Liver (tissue), 9 donors: ENCODE measurements around the gene RAB3C. TPM values are rescaled to one million over a fixed set of nuclear protein-coding genes. Genes with fewer than 3 reads are reported as not detected.

Source experiments
- DNase-seq: peaks from one replicate; pipeline ENCODE4 v3.0.0-alpha.2; 2017; ENCODE audit warnings: low spot score
- H3K27ac ChIP-seq, 2 donors: one replicate each; pipeline ENCODE4 v1.7.0; 2013; ENCODE audit warnings: inconsistent platforms in 2 of 2, low read length in 2 of 2, control low read depth in 1 of 2, low read depth in 1 of 2, mild to moderate bottlenecking in 1 of 2
- H3K27me3 ChIP-seq, 4 donors: one replicate each; pipeline versions ENCODE4 v1.6.1 to v1.7.0; 2013; ENCODE audit warnings: low read length in 3 of 4, inconsistent platforms in 1 of 4, mild to moderate bottlenecking in 1 of 4, moderate library complexity in 1 of 4; ENCODE audit not compliant: control insufficient read depth in 4 of 4, insufficient read depth in 4 of 4
- H3K36me3 ChIP-seq, 4 donors: one replicate each; pipeline versions ENCODE4 v1.6.1 to v1.7.0; 2013; ENCODE audit warnings: low read length in 3 of 4, mild to moderate bottlenecking in 3 of 4, low read depth in 1 of 4, moderate library complexity in 1 of 4; ENCODE audit not compliant: control insufficient read depth in 4 of 4, insufficient read depth in 3 of 4
- H3K4me1 ChIP-seq, 4 donors: one replicate each; pipeline versions ENCODE4 v1.6.1 to v1.7.0; 2013; ENCODE audit warnings: low read length in 3 of 4, mild to moderate bottlenecking in 3 of 4, moderate library complexity in 1 of 4; ENCODE audit not compliant: control insufficient read depth in 4 of 4, insufficient read depth in 4 of 4
- H3K4me3 ChIP-seq, 3 donors: one replicate each; pipeline versions ENCODE4 v1.6.1 to v1.7.0; 2013; ENCODE audit warnings: low read length in 3 of 3, control low read depth in 1 of 3, low read depth in 1 of 3, mild to moderate bottlenecking in 1 of 3
- H3K9ac ChIP-seq, 2 donors: one replicate each; pipeline ENCODE4 v1.7.0; 2013; ENCODE audit warnings: low read length in 2 of 2, mild to moderate bottlenecking in 2 of 2, moderate library complexity in 2 of 2, control low read depth in 1 of 2, low read depth in 1 of 2
- H3K9me3 ChIP-seq, 4 donors: one replicate each; pipeline versions ENCODE4 v1.6.1 to v1.7.0; 2013; ENCODE audit warnings: low read length in 3 of 4; ENCODE audit not compliant: control insufficient read depth in 4 of 4
- EGR1 ChIP-seq, 2 donors: IDR thresholded peaks; 2 replicates each; pipeline ENCODE4 v1.6.1; 2016 to 2018; ENCODE audit warnings: antibody characterized with exemption in 2 of 2, low read depth in 2 of 2
- FOXA1 ChIP-seq: IDR thresholded peaks from 2 replicates; pipeline ENCODE4 v1.6.1; 2016; ENCODE audit warnings: antibody characterized with exemption
- FOXA2 ChIP-seq: IDR thresholded peaks from 2 replicates; pipeline ENCODE4 v1.6.1; 2016; ENCODE audit warnings: antibody characterized with exemption
- GABPA ChIP-seq, 2 donors: IDR thresholded peaks in 1 of 2; conservative IDR thresholded peaks in 1 of 2; 2 replicates each; pipeline ENCODE4 v1.6.1; 2016; ENCODE audit warnings: antibody characterized with exemption in 2 of 2, mild to moderate bottlenecking in 1 of 2, moderate library complexity in 1 of 2
- HNF4A ChIP-seq, 2 donors: conservative IDR thresholded peaks; 2 replicates each; pipeline ENCODE4 v1.6.1; 2016; ENCODE audit warnings: antibody characterized with exemption in 2 of 2, mild to moderate bottlenecking in 2 of 2
- HNF4G ChIP-seq: IDR thresholded peaks from 2 replicates; pipeline ENCODE4 v1.6.1; 2016; ENCODE audit warnings: antibody characterized with exemption
- JUND ChIP-seq, 2 donors: IDR thresholded peaks; 2 replicates each; pipeline ENCODE4 v1.6.1; 2016; ENCODE audit warnings: antibody characterized with exemption in 2 of 2
- NR2F2 ChIP-seq: IDR thresholded peaks from 2 replicates; pipeline ENCODE4 v1.6.1; 2016; ENCODE audit warnings: antibody characterized with exemption
- RAD21 ChIP-seq, 2 donors: IDR thresholded peaks; 2 replicates each; pipeline ENCODE4 v1.6.1; 2016; ENCODE audit warnings: antibody characterized with exemption in 2 of 2, mild to moderate bottlenecking in 2 of 2
- RXRA ChIP-seq, 2 donors: IDR thresholded peaks; 2 replicates each; pipeline ENCODE4 v1.6.1; 2017 to 2018; ENCODE audit warnings: antibody characterized with exemption in 2 of 2, mild to moderate bottlenecking in 1 of 2
- SP1 ChIP-seq: IDR thresholded peaks from 2 replicates; pipeline ENCODE4 v1.6.1; 2018; ENCODE audit warnings: antibody characterized with exemption, mild to moderate bottlenecking
- TAF1 ChIP-seq: conservative IDR thresholded peaks from 2 replicates; pipeline ENCODE4 v1.6.1; 2016; ENCODE audit warnings: antibody characterized with exemption, mild to moderate bottlenecking
- YY1 ChIP-seq: IDR thresholded peaks from 2 replicates; pipeline ENCODE4 v1.6.1; 2016; ENCODE audit warnings: antibody characterized with exemption, mild to moderate bottlenecking
- WGBS: extraction: QIAGEN DNeasy Blood & Tissue Kit; methylation state at CpG from one replicate; pipeline ENCODE4 v1.1.7; 2013; 5-methylcytosine and 5-hydroxymethylcytosine counted together
- polyA plus RNA-seq, 2 donors: library from polyadenylated mRNA; stranded (reverse) in 1 of 2; unstranded in 1 of 2; fragments of 200-250 nt in 1 of 2; fragments of >200 nt in 1 of 2; fragmentation: Nextera tagmentation in 1 of 2; extraction: Ambion mirVana in 1 of 2; gene quantifications; one replicate each; pipeline versions ENCODE4 v1.2.1 to v1.2.3, GENCODE V29; 2013 to 2015
- total RNA-seq, 2 donors: library from RNA; depleted of rRNA; stranded (reverse); fragments of >200 nt; gene quantifications; one replicate each; pipeline ENCODE4 v1.2.3, GENCODE V29; 2014
- TF ChIP-seq, protein P1 (sequence below): IDR thresholded peaks from 2 replicates; pipeline ENCODE4 v1.6.1; 2016; ENCODE audit warnings: antibody characterized with exemption
- TF ChIP-seq, protein P2 (sequence below): fragments of 150-350 bp; IDR thresholded peaks from 2 replicates; pipeline ENCODE4 v1.5.1; 2017; ENCODE audit warnings: improper control_type of control experiment, low read depth, low read length; ENCODE audit not compliant: missing input control
- TF ChIP-seq, protein P3 (sequence below): IDR thresholded peaks from 2 replicates; pipeline ENCODE4 v1.6.1; 2016; ENCODE audit warnings: antibody characterized with exemption
- TF ChIP-seq, protein P4 (sequence below): IDR thresholded peaks from 2 replicates; pipeline ENCODE4 v1.6.1; 2016; ENCODE audit warnings: antibody characterized with exemption
- TF ChIP-seq, protein P5 (sequence below): IDR thresholded peaks from 2 replicates; pipeline ENCODE4 v1.6.1; 2016; ENCODE audit warnings: antibody characterized with exemption, mild to moderate bottlenecking
- donor health status: healthy.
- donor health status: healthy.
- donor health status: healthy.
- donor health status: healthy.
- donor health status: healthy.

The RAB3C gene
- total and polyA plus RNA-seq, 4 donors, result 0.72 to 4.6 (median 1.3) TPM

DNA sequence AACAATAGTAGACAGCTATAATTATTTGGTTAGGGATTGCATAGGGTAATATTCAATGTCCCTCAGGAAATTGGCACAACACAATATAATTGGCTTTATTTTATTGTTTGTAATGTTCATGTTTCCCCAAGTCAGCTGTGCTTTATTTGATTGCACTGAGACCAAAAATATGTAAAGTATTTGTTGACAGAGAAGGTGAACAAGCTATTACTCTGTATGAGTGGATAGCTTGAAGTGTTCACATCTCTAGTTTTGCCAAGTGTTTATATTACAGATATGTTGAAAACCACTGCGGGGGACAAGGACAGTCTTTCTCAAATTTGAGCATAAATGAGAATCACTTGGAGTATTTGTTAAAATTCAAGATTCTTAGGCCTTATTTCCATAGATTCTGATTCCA lies 83.3 kb downstream of the RAB3C start:
- no peaks in the 10 kb centered on the region for H3K36me3 ChIP-seq
- H3K27ac ChIP-seq, result no peak overlapping the region

DNA sequence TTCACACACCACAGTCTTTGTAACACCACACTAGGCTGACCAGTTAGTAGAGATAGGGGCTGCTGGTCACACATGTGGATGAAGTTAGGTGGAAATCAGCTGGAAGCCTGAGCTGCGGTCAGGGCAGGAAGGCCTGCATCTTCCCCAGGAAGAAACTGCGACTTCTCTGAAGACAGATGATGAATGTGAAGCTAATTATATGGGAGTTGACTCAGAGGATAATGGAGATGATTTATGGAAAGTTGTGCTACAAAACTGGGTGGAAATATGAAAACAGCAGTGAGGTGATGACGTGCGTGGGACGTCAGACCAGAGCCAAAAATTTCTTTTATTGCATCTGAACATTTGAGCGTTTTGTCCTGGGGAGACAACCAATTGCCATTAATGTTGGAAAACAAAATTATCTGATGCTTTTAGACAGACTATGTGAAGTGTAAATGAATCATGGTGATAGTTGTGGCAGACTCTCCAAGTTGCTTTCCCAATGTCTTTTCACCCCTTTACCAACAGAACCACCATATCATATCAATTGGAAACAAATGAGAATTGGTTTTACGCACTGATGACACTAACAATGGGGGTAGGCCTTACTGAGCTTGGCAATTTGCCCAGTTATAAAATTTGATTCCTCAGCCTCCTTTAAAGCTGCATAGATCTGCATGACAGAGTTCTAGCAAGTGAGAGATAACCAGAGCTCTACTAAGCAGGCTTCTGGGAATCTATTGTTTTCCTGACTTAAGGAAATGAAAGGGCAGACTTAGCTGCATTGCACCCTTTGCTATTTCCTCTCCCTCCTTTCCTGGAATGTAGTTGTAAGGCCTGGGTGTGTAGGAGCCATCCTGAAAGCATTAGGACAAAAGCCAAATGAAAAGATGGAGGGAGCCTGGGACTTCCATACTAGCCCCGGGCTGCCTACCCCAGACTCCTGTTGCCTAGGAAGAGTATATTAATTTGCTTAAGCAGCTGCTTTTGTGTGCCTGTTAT lies 84.0 kb downstream of the RAB3C start:
- H3K4me1 ChIP-seq, result no peaks in the 10 kb centered on the region
- H3K9me3 ChIP-seq, result no peaks in the 10 kb centered on the region
- TF ChIP-seq FOXA1 (no peak), FOXA2 (no peak), HNF4G (no peak), EGR1 (IDR thresholded peaks at IDR 0.05; ENCODE audit: low read depth in 2 of 2) (no peak), HNF4A (conservative IDR thresholded peaks at IDR 0.05) (no peak), GABPA (IDR thresholded peaks at IDR 0.05 in 1 of 2, conservative IDR thresholded peaks at IDR 0.05 in 1 of 2) (no peak), YY1 (peak; percentile 33), RAD21 (IDR thresholded peaks at IDR 0.05) (peak in 1 of 2 donors; percentile 14), RXRA (IDR thresholded peaks at IDR 0.05) (no peak), TAF1 (no peak), JUND (IDR thresholded peaks at IDR 0.05) (no peak), NR2F2 (peak; percentile 88), SP1 (no peak)
- TF ChIP-seq, protein P1, sequence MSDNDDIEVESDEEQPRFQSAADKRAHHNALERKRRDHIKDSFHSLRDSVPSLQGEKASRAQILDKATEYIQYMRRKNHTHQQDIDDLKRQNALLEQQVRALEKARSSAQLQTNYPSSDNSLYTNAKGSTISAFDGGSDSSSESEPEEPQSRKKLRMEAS, result no peak
- TF ChIP-seq, protein P2, sequence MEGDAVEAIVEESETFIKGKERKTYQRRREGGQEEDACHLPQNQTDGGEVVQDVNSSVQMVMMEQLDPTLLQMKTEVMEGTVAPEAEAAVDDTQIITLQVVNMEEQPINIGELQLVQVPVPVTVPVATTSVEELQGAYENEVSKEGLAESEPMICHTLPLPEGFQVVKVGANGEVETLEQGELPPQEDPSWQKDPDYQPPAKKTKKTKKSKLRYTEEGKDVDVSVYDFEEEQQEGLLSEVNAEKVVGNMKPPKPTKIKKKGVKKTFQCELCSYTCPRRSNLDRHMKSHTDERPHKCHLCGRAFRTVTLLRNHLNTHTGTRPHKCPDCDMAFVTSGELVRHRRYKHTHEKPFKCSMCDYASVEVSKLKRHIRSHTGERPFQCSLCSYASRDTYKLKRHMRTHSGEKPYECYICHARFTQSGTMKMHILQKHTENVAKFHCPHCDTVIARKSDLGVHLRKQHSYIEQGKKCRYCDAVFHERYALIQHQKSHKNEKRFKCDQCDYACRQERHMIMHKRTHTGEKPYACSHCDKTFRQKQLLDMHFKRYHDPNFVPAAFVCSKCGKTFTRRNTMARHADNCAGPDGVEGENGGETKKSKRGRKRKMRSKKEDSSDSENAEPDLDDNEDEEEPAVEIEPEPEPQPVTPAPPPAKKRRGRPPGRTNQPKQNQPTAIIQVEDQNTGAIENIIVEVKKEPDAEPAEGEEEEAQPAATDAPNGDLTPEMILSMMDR, result no peak
- TF ChIP-seq, protein P3, sequence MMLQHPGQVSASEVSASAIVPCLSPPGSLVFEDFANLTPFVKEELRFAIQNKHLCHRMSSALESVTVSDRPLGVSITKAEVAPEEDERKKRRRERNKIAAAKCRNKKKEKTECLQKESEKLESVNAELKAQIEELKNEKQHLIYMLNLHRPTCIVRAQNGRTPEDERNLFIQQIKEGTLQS, result no peak
- TF ChIP-seq, protein P4, sequence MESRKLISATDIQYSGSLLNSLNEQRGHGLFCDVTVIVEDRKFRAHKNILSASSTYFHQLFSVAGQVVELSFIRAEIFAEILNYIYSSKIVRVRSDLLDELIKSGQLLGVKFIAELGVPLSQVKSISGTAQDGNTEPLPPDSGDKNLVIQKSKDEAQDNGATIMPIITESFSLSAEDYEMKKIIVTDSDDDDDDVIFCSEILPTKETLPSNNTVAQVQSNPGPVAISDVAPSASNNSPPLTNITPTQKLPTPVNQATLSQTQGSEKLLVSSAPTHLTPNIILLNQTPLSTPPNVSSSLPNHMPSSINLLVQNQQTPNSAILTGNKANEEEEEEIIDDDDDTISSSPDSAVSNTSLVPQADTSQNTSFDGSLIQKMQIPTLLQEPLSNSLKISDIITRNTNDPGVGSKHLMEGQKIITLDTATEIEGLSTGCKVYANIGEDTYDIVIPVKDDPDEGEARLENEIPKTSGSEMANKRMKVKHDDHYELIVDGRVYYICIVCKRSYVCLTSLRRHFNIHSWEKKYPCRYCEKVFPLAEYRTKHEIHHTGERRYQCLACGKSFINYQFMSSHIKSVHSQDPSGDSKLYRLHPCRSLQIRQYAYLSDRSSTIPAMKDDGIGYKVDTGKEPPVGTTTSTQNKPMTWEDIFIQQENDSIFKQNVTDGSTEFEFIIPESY, result no peak
- TF ChIP-seq, protein P5, sequence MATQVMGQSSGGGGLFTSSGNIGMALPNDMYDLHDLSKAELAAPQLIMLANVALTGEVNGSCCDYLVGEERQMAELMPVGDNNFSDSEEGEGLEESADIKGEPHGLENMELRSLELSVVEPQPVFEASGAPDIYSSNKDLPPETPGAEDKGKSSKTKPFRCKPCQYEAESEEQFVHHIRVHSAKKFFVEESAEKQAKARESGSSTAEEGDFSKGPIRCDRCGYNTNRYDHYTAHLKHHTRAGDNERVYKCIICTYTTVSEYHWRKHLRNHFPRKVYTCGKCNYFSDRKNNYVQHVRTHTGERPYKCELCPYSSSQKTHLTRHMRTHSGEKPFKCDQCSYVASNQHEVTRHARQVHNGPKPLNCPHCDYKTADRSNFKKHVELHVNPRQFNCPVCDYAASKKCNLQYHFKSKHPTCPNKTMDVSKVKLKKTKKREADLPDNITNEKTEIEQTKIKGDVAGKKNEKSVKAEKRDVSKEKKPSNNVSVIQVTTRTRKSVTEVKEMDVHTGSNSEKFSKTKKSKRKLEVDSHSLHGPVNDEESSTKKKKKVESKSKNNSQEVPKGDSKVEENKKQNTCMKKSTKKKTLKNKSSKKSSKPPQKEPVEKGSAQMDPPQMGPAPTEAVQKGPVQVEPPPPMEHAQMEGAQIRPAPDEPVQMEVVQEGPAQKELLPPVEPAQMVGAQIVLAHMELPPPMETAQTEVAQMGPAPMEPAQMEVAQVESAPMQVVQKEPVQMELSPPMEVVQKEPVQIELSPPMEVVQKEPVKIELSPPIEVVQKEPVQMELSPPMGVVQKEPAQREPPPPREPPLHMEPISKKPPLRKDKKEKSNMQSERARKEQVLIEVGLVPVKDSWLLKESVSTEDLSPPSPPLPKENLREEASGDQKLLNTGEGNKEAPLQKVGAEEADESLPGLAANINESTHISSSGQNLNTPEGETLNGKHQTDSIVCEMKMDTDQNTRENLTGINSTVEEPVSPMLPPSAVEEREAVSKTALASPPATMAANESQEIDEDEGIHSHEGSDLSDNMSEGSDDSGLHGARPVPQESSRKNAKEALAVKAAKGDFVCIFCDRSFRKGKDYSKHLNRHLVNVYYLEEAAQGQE, result no peak
- no peak overlapping the region for H3K9ac ChIP-seq
- DNase-seq, result no peak
- no peaks in the 10 kb centered on the region for H3K36me3 ChIP-seq
- H3K27me3 ChIP-seq, result no peaks in the 10 kb centered on the region
- WGBS, result 81% methylated on average over 8 of the region's 8 CpGs
- no peak overlapping the region for H3K27ac ChIP-seq
- H3K4me3 ChIP-seq, result no peak overlapping the region

More for the DNA sequence above, 83.3 kb downstream of the RAB3C start:
- no peak overlapping the region for H3K9ac ChIP-seq
- DNase-seq, result no peak
- H3K4me1 ChIP-seq, result no peaks in the 10 kb centered on the region
- no peaks in the 10 kb centered on the region for H3K9me3 ChIP-seq
- H3K4me3 ChIP-seq, result no peak overlapping the region
- TF ChIP-seq GABPA (IDR thresholded peaks at IDR 0.05 in 1 of 2, conservative IDR thresholded peaks at IDR 0.05 in 1 of 2) (no peak), TAF1 (no peak)
- TF ChIP-seq, protein P3, result no peak
- H3K27me3 ChIP-seq, result no peaks in the 10 kb centered on the region
- 63% methylated on average over 1 of the region's 1 CpG for WGBS
